GDM1 (cell line): Measurements from ENCODE around the gene CYTH2.
A peak's percentile ranks its signal among the peaks of the same experiment; 100 is the strongest.
"Not testable (repeated sequence)": the region's sequence is repeated elsewhere in the genome, so short reads cannot be mapped to it uniquely, and the experiment has no call there.

Source experiments
- DNase-seq: peaks from one replicate; lab custom pipeline; 2025; lab: John Stamatoyannopoulos, UW

The CYTH2 gene

DNA sequence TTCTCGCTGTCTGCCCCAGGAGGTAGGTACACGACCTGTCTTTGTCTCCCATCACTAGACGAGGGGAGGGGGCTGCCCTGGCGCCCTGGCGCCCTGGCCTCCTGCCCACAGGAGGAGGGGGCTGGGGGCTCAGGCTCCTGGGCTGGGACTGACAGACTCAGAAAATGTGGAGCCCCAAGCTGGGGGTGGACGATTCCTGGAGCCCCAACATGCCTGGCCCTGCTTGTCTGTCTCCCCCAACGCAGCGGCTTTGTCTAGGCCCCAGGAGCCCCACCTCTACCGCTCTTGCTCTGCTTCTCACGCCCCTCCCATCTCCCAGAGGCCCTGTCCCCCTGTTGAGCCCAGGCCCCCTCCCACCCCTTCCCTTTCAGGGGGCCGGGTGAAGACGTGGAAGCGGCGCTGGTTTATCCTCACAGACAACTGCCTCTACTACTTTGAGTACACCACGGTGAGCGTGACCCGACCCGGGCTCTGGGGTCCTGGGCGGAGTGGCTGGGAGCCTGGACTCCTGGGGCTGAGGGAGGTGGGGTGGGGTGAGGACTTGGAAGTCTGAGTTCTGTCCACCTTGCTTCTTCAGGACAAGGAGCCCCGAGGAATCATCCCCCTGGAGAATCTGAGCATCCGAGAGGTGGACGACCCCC, 8.6 kb downstream of the CYTH2 start:
- DNase-seq: no peak

DNA sequence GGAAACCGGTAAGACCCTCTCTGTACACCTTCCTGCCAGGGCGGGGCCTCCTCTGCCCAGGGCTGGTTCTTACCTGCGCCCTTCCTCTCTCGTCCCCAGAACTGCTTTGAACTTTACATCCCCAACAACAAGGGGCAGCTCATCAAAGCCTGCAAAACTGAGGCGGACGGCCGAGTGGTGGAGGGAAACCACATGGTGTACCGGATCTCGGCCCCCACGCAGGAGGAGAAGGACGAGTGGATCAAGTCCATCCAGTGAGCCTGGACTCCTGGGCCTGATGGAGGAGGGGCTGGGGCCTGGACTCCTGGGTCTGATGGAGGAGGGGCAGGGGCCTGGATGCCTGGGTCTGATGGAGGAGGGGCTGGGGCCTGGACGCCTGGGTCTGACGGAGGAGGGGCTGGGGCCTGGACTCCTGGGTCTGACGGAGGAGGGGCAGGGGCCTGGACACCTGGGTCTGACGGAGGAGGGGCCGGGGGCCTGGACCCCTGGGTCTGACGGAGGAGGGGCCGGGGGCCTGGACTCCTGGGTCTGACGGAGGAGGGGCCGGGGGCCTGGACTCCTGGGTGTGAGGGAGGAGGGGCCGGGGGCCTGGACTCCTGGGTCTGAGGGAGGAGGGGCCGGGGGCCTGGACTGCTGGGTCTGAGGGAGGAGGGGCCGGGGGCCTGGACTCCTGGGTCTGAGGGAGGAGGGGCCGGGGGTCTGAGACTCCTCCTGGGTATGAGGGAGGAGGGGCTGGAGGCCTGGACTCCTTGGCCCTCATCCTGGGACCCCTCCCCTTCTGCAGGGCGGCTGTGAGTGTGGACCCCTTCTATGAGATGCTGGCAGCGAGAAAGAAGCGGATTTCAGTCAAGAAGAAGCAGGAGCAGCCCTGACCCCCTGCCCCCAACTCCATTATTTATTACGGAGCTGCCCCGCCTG, 9.4 kb downstream of the CYTH2 start:
- no peak for DNase-seq

DNA sequence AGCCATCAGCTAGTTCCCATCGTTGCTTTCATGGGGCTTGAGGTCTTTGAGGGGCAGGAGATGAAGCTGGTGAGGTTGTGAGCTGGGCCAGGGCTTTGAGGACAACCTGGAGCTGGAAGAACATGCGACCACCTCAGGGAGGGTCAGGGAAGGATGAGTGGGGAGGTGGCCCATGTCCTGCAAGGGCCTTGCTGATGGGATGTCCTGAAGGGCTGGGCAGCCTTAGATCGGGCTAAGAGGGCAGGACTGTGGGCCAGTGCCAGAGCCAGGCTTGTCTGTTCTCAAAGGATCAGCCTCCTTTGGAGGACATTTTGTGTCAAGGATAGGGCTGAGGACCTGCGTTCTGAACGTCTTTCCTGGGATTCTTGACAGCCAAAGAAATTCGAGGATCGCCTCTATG, 10.5 kb downstream of the CYTH2 start:
- no peak for DNase-seq

DNA sequence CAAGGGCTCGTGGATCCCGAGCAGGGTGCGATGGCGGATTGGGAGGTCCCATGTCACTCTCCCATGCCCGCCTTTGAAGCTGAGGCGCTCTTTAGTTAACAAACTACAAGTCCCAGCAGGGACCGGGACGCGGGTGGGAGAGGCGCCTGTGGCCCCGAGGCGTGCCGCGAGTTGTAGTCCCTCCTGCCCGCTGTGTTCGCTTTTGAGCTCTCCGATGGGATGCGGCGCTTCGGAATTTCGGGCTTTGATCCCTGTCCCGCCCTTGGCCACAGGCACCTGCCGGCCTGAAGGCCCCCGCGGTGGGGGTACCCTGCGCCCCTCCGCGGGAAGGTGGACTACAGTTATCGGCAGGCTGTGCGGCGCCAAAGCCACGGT, 11.0 kb downstream of the CYTH2 start:
- DNase-seq: no peak

DNA sequence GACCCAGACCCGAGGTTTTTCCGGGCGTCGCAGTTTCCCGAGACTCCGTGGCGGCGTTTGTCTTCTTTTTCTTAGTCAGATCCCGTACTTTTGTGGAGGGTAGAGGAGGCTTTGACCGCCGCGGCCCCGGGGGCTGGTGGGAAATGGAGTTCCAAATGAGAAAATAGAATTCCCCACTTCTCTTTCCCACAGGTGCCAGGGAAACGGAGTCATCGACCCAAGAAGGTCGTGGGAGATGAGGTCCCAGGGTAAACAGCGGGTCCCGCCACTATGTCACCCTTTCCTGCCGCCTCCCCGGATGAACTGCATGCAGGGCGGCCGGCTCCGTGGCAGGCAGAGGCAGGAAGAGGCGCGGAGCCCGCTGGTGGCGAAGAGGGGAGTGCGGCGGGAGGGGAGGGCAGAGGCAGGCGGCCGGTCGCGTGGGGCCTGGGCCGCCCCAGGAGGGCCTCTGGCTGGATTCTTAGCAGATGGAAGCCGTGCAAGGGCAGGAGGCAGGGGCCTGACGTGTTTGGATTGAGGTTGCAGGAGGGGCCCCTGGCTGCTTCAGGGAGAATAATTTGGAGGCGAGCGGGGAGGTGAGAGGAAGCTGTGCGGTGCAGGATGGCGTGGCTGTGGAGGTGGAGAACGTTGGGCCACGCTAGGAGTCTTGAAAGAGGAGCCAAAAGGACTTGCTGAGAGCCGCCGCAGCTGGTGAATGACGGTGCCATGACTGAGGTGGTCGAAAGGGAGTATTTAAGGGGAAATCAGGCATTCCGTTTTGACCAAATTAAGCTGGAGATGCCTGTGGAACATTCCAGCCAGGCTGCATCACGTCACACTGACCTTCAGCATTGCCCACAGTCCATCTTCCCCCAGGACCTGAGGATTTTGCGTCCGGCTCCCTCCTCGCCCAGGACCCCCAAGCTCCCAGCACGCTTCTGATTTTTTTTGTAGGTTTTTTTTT, 11.7 kb downstream of the CYTH2 start:
- no peak for DNase-seq

DNA sequence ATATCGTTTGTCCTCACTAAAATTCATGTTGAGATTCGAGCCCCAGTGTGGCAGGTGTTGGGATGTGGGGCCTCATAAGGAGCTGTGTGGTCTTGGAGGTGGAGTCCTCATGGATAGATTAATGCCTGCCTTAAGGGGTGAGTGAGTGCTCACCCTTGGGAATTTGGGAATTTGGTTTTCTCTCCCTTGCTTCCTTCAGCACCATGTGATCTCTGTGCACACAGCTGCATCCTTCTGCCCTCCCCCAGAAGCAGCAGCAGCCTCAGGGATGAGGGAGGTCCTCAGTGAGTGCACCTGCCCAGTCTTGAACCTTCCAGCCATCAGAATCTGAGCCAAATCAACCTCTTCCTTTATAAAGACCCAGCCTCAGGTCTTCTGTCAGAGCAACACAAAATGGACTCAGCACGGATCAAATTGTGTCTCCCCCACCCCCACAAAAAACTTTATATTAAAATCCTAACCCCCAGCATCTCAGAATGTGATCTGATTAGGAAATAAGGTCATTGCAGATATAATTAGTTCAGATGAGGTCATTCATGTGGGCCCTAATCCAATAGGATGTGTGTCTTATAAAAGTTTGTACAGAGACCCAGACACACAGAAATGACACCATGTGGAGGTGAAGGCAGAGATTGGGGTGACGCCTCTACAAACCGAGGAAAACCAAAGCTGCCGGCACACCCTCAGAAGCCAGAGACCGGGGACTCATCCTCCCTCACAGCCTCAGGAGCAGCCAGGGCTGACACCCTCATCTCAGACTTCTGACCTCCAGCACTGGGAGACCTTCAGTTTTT, 12.9 kb downstream of the CYTH2 start:
- no peak for DNase-seq

DNA sequence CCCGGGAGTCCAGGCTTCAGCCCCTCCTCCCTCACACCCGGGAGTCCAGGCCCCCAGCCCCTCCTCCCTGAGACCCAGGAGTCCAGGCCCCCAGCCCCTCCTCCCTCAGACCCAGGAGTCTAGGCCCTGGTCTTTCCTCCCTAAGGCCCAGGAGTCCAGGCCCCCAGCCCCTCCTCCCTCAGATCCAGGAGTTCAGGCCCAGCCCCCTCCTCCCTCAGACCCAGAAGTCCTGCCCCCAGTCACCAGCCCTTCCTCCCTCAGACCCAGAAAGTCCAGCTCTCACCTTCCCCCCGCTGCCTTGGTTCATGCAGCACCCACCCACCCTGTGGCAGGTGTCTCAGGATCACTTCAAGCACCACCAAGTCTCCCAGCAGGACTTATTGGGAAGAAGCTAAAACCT, 14.1 kb downstream of the CYTH2 start:
- DNase-seq: no peak

DNA sequence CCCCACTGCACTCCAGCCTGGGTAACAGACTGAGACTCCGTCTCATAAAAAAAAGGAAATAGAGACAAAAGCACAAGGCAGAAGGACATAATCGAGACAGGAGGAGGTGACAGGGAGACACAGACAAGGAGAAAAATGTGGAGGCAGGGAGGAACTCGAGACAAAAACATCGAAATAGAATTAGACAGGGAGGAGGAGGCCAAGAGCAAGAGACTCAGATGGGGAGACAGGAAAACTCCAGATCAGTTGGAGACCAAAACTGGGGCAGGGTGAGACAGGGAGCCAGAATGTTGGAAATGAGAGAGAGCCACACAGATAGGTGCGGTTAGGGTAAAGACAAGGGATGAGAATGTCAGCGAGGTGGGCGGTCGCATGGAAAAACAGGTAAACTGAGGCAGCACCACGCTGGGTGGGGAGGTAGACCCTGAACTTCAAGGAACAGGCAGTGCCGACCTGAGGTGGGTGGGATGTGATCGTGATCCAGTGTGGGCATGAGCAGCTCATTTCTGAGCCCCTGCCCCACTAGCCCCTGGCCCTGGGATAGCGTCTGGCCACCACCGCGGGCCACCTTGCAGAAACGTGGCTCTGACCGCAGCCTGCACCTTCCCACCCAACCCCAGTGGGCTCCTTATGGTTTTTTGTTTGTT, 15.2 kb downstream of the CYTH2 start:
- DNase-seq: no peak

DNA sequence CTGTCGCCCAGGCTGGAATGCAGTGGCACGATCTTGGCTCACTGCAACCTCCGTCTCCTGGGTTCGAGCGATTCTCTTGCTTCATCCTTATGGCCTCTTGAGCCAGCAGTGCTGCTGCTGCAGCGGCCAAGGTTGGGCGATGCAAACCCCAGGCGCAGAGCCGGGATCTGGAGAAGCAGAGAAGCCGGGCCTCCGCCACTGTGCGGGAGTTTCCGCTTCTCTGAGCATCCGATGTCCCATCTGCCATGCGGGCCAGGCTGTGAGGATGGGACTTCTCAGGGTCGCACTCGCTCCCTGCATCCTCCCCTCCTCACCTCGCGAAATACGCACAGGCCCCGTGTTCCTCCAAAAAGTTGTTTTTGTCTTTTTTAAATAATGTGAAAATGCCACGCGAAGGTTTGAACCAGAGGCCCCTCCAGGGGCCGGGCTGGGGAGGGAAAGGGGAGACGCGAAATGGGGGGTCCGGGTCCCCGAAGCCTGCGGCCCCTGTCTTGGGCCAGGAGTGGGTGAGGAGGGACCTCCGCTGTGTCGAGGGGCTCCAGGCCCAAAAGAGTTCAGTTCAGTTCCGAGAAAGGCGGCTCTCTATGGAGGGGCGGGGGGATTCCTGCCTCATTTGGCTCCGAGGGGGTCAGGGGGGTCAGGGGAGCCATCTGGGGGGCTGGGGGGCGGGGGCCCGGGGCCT, 15.9 kb downstream of the CYTH2 start:
- DNase-seq: no peak

DNA sequence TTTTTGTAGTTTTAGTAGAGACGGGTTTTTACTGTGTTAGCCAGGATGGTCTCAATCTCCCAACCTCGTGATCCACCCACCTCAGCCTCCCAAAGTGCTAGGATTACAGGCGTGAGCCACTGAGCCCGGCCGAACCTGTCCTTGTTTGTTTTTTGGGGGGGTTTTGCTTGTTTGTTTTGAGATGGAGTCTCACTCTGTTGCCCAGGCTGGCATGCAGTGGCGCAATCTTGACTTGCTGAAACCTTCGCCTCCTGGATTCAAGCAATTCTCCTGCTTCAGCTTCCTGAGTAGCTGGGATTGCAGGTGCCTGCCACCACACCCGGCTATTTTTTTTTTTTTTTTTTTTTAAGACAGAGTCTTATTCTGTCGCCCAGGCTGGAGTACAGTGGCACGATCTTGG, 17.5 kb downstream of the CYTH2 start:
- DNase-seq: not testable (repeated sequence)

DNA sequence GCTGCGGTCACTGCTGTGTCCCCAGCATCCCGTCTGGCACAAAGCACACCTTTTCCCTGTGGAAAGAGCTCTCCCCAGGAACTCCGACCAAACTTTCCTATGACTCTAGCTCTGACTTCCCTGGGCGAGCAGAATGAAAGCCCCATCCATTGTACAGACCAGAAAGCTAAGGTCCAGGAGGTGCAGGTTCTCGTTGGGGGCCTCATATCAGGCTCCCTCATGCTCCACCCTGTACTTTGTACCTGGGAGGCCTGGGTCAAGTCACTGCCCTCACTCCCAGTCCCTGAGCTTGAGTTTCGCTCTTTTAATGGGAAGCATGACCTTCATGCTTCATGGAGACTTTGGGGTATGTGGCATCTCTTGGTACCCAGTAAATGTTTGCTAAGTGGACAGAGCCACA, 18.4 kb downstream of the CYTH2 start:
- no peak for DNase-seq

DNA sequence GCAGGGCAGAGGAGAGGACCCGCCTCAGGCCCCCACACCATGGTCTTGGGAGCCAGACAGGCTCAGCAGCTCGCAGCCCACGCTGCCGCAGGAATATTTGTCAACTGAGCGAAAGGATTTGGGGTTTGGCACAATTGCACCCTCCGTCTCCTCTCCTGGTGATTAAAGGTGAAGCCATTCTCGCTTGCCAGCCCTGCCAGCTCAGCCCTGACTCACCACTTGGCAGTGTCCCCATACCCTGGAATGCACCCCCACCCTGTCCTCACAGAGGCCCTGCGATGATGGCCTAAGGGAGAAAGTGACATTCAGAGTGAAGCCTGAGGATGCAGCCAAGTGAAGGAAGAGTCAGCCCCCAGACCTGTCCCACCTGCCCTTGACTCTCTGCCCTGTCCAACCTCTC, 18.8 kb downstream of the CYTH2 start:
- no peak for DNase-seq

DNA sequence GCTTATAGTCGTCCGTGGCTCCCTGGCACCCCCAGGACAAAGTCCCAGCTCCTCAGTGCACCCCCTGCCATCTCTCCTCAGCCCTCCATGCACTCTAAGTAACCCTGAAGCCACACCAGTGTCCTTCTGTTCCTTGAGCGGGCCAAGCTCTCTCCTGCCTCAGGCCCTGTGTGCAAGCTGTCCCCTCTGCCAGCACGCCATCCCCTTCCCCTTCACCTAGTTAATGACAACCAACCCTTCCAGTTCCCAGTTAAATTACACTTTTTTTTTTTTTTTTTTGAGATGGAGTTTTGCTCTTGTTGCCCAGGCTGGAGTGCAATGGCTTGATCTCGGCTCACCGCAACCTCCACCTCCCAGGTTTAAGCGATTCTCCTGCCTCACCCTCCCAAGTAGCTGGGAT, 19.3 kb downstream of the CYTH2 start:
- not testable (repeated sequence) for DNase-seq

DNA sequence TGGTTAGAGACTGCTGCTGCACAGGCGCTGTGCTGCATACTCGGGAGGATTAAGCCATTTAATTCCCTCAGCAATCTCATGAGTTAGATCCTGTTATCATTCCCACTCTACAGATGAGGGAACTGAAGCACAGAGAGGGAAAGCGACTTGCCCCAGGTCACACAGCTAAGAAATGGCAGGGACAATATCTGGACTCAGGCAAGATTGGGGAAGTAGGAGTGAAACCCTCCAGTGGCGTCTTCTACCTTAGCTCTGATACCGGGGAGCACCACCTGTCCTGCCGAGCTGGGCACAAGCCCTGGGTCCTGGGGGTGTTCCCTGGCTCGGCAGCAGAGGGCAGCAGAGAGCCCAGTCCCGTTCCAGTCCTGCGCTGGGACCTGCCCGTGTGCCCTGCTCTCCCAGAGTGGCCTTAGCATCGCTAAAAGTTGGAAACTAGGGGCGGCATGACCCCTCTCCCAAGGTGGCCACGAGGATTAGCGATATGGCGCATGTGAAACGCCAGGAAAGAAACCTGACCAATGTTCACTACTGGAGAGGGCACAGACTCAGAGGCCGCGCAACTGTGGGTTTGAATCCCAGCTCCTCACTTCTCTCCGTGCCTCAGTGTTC, 20.5 kb downstream of the CYTH2 start:
- DNase-seq: peak; percentile 60

DNA sequence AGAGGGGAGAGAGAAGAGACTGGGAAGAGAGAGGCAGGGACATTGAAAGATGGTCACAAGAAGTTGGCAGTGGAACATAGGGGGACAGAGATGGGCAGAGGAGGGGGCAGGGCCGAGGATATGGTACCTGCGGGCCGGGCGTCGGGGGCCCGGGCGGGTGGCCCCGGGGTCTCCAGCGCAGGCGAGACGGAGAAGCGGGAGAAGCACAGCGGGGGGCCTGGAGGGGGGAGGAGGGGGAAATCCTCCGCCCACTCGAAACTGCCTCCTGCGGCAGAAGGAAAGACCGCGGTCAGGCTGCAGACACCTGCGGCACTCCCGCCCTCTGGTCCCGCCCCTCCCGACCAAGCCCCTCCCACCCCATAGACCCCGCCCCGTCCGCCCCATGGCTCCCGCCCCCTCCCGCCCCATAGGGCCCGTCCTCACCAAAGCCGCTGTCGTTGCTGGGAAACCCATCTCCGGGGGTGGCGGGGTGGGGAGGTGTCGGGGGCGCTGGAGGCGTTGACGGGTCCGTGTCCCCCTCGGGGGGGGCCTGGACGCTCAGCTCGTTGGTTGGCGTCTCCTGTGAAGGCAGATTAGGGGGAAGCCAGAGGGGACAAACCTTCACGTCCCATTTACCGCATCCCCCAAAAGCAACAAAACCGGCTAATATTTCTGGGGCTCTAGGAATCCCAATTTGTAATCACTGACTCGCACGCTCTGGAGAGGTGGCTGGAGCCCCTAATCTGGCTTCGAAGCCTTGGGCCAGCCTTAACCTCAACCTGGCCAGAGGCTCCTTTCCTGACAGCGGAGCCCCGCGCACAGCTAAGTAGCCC, 22.0 kb downstream of the CYTH2 start:
- DNase-seq: no peak

DNA sequence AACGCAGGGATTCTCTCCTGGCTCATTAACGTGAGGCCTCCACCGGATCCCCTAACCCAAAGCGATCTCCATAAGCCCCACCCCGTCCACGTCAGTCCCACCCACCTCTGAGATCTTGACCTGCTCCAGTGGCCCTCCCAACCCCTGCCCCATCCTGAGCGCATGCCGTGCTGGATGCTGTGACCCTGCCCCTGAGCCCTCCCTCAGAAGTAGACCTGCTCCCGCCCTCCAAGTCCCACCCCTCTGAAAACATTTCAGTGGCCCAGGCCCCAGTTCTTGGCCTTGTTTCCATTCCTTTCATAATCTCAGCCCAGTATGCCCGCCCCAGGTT, 22.6 kb downstream of the CYTH2 start:
- no peak for DNase-seq

DNA sequence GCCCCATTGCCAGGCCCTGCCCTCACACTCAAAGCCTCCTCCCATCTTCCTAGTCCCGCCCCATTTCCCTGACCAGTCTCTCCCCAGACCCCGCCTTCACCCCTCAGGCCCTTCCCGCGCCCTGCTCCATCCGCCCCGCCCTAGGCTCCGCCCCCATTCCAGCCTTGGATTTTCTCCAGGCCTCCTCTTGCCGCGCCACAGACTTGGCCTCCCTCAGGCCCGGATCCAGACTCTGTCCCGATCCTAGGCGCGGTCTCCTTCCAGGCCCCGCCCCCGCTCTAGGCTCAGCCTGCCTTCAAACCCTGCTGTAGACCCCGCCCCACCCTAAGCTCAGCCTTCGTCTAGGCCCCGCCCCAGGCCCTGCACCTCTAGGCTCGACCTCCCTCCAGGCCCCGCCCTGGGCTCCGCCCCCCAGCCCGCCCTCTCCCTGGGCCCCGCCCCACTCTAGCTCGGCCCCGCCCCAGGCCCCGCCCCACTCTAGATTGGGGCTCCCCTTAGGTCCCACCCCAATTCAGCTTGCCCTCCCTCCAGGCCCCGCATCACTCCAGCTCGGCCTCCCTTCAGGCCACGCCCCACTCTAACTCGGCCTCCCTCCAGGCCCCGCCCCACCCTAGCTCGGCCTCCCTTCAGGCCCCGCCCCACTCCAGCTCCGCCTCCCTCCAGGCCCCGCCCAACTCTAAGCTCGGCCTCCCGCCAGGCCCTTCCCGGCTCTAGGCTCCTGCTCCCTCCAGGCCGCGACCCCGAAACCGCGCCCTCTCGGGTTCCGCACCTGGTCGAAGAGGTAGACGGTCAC, 24.0 kb downstream of the CYTH2 start:
- peak; percentile 97 for DNase-seq

DNA sequence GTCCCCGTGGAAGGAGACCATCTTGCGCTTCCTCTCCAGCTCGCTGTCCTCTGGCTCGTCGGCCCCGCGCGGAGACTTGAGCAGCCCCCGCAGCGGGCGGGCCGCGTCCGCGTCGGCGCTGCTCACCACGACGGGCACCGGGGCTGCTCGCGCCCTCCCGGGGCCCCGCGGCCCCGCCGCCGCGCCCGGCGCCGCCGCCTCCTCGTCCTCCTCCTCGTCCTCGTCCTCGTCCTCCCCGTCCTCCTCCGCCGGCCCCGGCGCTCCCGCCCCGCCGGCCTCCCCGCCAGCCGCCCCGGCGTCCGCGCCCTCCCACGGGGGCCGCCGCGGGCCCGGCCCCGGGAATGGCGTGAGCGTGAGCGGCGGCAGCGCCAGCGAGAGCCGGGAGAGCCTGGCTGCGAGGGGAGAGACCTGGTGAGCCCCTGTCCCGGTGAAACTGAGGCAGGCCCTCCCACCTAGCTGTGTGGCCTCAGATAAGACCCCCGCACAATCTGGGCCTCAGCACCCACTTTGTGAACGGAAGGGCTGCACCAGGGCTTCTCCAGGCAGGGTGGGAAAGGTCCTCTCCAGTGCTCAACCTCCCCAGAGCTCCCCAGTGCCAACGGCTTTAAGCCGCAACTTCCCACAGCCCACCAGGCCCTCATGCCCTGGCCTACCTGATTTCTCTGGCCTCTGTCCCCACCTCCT, 24.7 kb downstream of the CYTH2 start:
- no peak for DNase-seq
